Measurements from ENCODE around the gene ENTHD1.

DNA sequence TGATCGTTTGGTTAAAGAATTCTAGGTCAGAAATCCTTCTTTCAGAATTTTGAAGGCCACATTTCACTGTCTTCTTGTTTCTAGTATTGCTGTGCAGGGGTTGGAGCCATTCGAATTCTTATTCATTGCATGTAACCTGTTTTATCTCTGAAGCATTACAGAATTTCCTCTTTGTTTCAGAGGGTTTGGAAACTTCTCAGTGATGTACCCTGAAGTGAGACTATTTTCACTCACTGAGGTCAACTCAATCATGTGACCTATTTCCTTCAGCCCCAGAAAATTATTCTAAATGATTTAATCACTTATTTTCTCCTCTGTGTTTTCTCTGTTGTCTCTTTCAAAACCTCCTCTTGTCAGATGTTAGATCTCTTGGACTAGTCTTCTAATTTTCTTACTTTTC lies 147.8 kb downstream of the ENTHD1 start:
- TF ChIP-seq, protein P1, sequence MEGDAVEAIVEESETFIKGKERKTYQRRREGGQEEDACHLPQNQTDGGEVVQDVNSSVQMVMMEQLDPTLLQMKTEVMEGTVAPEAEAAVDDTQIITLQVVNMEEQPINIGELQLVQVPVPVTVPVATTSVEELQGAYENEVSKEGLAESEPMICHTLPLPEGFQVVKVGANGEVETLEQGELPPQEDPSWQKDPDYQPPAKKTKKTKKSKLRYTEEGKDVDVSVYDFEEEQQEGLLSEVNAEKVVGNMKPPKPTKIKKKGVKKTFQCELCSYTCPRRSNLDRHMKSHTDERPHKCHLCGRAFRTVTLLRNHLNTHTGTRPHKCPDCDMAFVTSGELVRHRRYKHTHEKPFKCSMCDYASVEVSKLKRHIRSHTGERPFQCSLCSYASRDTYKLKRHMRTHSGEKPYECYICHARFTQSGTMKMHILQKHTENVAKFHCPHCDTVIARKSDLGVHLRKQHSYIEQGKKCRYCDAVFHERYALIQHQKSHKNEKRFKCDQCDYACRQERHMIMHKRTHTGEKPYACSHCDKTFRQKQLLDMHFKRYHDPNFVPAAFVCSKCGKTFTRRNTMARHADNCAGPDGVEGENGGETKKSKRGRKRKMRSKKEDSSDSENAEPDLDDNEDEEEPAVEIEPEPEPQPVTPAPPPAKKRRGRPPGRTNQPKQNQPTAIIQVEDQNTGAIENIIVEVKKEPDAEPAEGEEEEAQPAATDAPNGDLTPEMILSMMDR (IDR thresholded peaks at IDR 0.05; ENCODE audit: low read length), result no peak
- TF ChIP-seq EZH2 (IDR thresholded peaks at IDR 0.05; ENCODE audit: borderline replicate concordance, low read length), result no peak
